Brain microvascular endothelial cell (primary cell): ENCODE measurements around the gene MCC.

ENCODE experiments used
- DNase-seq: peaks from one replicate; pipeline ENCODE4 v3.0.0-alpha.2; 2020
- H3K27ac ChIP-seq: fragments of 250-450 bp; sonication (Bioruptor Pico); 2 replicates; pipeline ENCODE4 v1.5.1; 2020; ENCODE audit warnings: mild to moderate bottlenecking, moderate library complexity
- H3K27me3 ChIP-seq: fragments of 250-450 bp; sonication (Bioruptor Pico); replicated peaks from 2 replicates; pipeline ENCODE4 v1.5.1; 2020; ENCODE audit warnings: mild to moderate bottlenecking
- H3K36me3 ChIP-seq: fragments of 250-450 bp; sonication (Bioruptor Pico); replicated peaks from 2 replicates; pipeline ENCODE4 v1.5.1; 2020; ENCODE audit warnings: mild to moderate bottlenecking
- H3K4me3 ChIP-seq: 2 replicates; pipeline ENCODE4 v1.5.1; 2011; ENCODE audit warnings: low read depth, mild to moderate bottlenecking, control low read depth, low read length, moderate library complexity
- in situ Hi-C: cut with HindIII; loops from 2 replicates; pipeline ENCODE4 v1.10.0; 2017; ENCODE audit warnings: low sequenced_read_pairs, low pct_ligation_motif_present
- TF ChIP-seq, protein P1 (sequence below): IDR thresholded peaks from 2 replicates; pipeline ENCODE4 v1.5.1; 2011; ENCODE audit warnings: low read depth, mild to moderate bottlenecking, moderate library complexity, low read length, control low read depth, inconsistent platforms; ENCODE audit errors: missing control alignments

MCC gene

DNA sequence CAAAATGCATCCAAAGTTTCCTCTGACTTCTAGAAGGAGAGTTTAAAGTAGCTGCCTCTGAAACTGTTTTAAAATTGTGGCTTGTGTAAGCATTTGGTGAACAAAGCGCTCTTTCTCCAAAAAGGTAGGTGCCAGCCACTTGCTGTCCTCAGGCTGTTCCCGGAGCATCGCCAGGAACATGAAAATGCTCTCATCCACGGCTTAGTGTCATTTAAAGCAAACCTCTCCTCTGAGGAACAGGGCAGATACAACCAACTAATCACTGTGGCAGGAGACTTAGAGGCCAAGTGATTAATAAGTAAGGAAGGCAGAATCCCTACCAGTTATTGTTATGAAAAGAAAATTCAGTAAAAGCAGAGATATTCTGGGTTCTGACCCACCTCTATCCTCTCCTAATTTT is 346.1 kb downstream of the MCC start:
- no peaks in the 10 kb centered on the region for H3K27me3 ChIP-seq
- H3K4me3 ChIP-seq = no peak overlapping the region
- H3K27ac ChIP-seq = no peak overlapping the region
- TF ChIP-seq, protein P1, sequence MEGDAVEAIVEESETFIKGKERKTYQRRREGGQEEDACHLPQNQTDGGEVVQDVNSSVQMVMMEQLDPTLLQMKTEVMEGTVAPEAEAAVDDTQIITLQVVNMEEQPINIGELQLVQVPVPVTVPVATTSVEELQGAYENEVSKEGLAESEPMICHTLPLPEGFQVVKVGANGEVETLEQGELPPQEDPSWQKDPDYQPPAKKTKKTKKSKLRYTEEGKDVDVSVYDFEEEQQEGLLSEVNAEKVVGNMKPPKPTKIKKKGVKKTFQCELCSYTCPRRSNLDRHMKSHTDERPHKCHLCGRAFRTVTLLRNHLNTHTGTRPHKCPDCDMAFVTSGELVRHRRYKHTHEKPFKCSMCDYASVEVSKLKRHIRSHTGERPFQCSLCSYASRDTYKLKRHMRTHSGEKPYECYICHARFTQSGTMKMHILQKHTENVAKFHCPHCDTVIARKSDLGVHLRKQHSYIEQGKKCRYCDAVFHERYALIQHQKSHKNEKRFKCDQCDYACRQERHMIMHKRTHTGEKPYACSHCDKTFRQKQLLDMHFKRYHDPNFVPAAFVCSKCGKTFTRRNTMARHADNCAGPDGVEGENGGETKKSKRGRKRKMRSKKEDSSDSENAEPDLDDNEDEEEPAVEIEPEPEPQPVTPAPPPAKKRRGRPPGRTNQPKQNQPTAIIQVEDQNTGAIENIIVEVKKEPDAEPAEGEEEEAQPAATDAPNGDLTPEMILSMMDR = no peak
- no peak for DNase-seq
- in situ Hi-C loops = no loop called here
- no peaks in the 10 kb centered on the region for H3K36me3 ChIP-seq

DNA sequence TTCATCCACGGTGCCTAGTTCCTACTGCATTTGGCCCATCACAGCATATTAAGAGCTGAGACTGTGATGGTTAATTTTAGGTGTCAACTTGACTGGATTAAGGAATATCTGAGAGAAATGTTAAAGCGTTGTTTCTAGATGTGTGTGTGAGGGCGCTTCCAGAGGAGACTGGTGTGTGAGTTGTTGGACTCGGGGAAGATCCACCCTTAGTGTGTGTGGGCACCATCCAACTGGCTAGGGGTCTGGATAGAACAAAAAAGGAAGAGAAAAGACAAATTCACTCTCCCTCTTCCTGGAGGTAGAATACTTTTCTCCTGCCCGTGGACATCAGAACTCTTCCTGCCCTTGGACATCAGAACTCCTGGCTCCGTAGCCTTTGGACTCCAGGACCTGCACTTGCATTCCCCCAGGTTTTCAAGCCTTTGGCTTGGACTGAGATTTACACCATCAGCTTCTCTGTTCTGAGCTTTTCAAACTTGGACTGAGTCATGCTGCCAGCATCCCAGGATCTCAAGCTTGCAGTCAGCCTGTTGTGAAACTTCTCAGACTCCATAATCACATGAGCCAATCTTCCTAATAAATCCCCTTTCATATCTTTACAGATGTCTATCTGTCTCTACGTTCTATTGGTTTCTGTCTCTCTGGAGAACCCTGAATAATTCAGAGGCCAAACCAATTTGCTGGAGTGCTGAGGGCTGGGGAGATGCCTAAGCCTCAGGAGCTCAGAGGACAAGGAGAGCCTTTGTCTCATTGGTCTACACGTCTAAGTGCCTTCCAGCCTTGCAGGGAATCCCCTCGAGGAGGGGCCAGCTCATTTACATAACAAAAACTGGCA is 347.2 kb downstream of the MCC start:
- H3K27ac ChIP-seq = peak overlapping the region; percentile 70
- DNase-seq = peak; percentile 83

GRCh38 chr5:113133211-113133975 is 354.9 kb downstream of the MCC start:
- TF ChIP-seq, protein P1 = no peak
- DNase-seq = no peak
- no peak overlapping the region for H3K4me3 ChIP-seq
- in situ Hi-C loops = no loop called here
- H3K27me3 ChIP-seq = no peaks in the 10 kb centered on the region
- no peaks in the 10 kb centered on the region for H3K36me3 ChIP-seq
- H3K27ac ChIP-seq = no peak overlapping the region

More for the DNA sequence above, 347.2 kb downstream of the MCC start:
- Histone ChIP-seq H3K27me3 (no peaks in the 10 kb centered on the region), H3K4me3 (no peak overlapping the region), H3K36me3 (no peaks in the 10 kb centered on the region)
- in situ Hi-C loops = no loop called here
- TF ChIP-seq, protein P1 = no peak

DNA sequence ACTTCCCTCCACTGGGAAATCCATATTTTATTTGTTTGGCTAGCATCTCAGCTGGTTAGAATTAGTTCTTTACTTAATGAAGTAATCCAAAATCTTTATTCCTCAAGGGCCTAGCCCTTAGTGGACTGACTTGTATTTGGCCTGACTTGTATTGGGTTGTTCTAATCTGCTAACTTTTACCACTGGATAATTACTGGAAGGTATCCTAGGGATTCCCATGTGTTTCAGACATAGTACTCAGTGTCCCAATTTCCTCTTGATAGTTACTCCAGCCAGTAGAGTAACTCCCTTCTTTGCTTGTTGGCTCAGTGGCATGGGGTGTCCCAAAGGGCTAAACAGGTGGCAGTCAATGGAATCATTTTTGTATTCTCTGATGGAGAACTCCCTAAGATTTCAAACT is 355.7 kb downstream of the MCC start:
- H3K27me3 ChIP-seq = no peaks in the 10 kb centered on the region
- H3K36me3 ChIP-seq = no peaks in the 10 kb centered on the region
- no peak overlapping the region for H3K4me3 ChIP-seq
- in situ Hi-C loops = no loop called here
- DNase-seq = no peak
- no peak overlapping the region for H3K27ac ChIP-seq
- TF ChIP-seq, protein P1 = no peak

DNA sequence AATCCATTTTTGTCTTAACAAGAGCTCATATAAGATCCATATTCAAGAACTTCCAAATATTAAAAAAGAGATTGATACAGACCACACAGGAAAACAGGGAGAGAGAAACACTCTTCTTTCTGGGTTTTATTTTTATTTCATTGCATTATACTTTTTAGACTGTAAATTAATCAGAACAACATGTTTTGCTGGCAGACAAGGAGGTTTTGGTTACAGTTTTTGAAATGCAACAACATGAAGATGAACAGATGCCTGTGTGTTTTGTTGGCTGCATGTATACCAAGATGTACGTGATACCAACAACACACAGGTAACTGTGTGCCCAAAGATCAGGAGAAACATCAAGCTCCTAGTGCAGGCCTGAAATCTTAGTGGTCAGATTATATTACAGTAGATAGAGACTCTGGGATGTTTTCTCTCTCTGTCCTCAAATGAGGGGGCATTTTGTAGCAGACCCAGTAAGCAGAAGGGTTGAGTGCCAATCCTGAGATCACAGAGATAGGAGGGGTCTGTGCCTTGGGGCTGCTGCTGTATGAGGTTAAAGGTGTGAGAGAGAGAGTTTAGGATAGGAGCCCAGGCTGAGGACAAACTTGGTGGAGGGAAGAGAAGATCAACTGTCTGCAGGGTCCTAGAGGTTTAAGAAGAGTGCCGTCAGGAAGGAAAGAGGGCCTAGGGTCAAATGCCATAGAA is 359.5 kb downstream of the MCC start:
- DNase-seq = no peak
- Histone ChIP-seq H3K27me3 (no peaks in the 10 kb centered on the region), H3K27ac (no peak overlapping the region), H3K4me3 (no peak overlapping the region), H3K36me3 (no peaks in the 10 kb centered on the region)
- TF ChIP-seq, protein P1 = no peak
- in situ Hi-C loops = no loop called here
